ENCODE results near the gene PPIF.

PPIF gene

GRCh38 chr10:79349766-79350406, 2.6 kb downstream of the PPIF start:
- no peak for DNase-seq

- no peak for DNase-seq
Measured at GRCh38 chr10:79350407-79351154, 3.3 kb downstream of the PPIF start.

GRCh38 chr10:79351332-79351731, 4.1 kb downstream of the PPIF start:
- no peak for DNase-seq

- no peak for DNase-seq
Measured at GRCh38 chr10:79352035-79352877, 5.0 kb downstream of the PPIF start.

- no peak for DNase-seq
Measured at GRCh38 chr10:79353000-79353406, 5.7 kb downstream of the PPIF start.

- DNase-seq: no peak
Measured at GRCh38 chr10:79353726-79354125, 6.5 kb downstream of the PPIF start.

GRCh38 chr10:79354141-79354540, 6.9 kb downstream of the PPIF start:
- no peak for DNase-seq

- DNase-seq: no peak
Measured at GRCh38 chr10:79354615-79355014, 7.3 kb downstream of the PPIF start.

GRCh38 chr10:79355420-79356017, 8.2 kb downstream of the PPIF start:
- no peak for DNase-seq

- DNase-seq: no peak
Measured at GRCh38 chr10:79356104-79356503, 8.8 kb downstream of the PPIF start.

GRCh38 chr10:79357180-79357579, 9.9 kb downstream of the PPIF start:
- DNase-seq: no peak

GRCh38 chr10:79358811-79359210, 11.5 kb downstream of the PPIF start:
- no peak for DNase-seq

- DNase-seq: no peak
Measured at GRCh38 chr10:79359816-79360498, 12.7 kb downstream of the PPIF start.

GRCh38 chr10:79360499-79361342, 13.5 kb downstream of the PPIF start:
- peak; percentile 22 for DNase-seq

GRCh38 chr10:79361726-79362397, 14.6 kb downstream of the PPIF start:
- DNase-seq: no peak

GRCh38 chr10:79367426-79368189, 20.3 kb downstream of the PPIF start:
- DNase-seq: no peak

- DNase-seq: peak; percentile 21
Measured at GRCh38 chr10:79372871-79373270, 25.6 kb downstream of the PPIF start.

- peak; percentile 80 for DNase-seq
Measured at GRCh38 chr10:79374312-79375191, 27.3 kb downstream of the PPIF start.

Measured in activated CD4-positive, CD25-positive, alpha-beta regulatory T cell treated with anti-CD3 and anti-CD28 coated beads, Interleukin-2, amount 50 U/mL, for 72 hours (primary cell).